Fibroblast of skin of right quadriceps (primary cell): Measurements from ENCODE around the gene RHOC.

Experiments
- DNase-seq: peaks from one replicate; pipeline ENCODE4 v3.0.0-alpha.2; 2013

The RHOC gene

GRCh38 chr1:112675728-112676381 is 31.1 kb downstream of the RHOC start:
- DNase-seq: no peak

- peak; percentile 47 for DNase-seq
Observed at GRCh38 chr1:112674986-112675727, 31.8 kb downstream of the RHOC start.

- peak; percentile 84 for DNase-seq
Observed at GRCh38 chr1:112674440-112674985, 32.4 kb downstream of the RHOC start, which contains the start of gene MOV10. TSS of gene MOV10 (plus strand) at chr1:112674659. CDS start at chr1:112674913, 254 bp downstream.

- peak; percentile 59 for DNase-seq
Observed at GRCh38 chr1:112673592-112674439, 33.1 kb downstream of the RHOC start.

GRCh38 chr1:112672842-112673241 is 34.1 kb downstream of the RHOC start:
- DNase-seq: no peak

GRCh38 chr1:112672009-112672408 is 34.9 kb downstream of the RHOC start:
- DNase-seq: no peak

- no peak for DNase-seq
Observed at GRCh38 chr1:112666946-112667345, 40.0 kb downstream of the RHOC start.

GRCh38 chr1:112665857-112666256 is 41.1 kb downstream of the RHOC start:
- no peak for DNase-seq

GRCh38 chr1:112651205-112651604 is 55.7 kb downstream of the RHOC start:
- DNase-seq: no peak
